Activated CD8-positive, alpha-beta memory T cell treated with anti-CD3 and anti-CD28 coated beads for 24 hours (primary cell): ENCODE data around the gene KNL1.
A peak's percentile ranks its signal among the peaks of the same experiment; 100 is the strongest.
"Not testable (repeated sequence)": the region's sequence is repeated elsewhere in the genome, so short reads cannot be mapped to it uniquely, and the experiment has no call there.

Source experiments
- DNase-seq: peaks from one replicate; pipeline ENCODE4 v3.0.0-alpha.2; 2020

KNL1 gene

DNA sequence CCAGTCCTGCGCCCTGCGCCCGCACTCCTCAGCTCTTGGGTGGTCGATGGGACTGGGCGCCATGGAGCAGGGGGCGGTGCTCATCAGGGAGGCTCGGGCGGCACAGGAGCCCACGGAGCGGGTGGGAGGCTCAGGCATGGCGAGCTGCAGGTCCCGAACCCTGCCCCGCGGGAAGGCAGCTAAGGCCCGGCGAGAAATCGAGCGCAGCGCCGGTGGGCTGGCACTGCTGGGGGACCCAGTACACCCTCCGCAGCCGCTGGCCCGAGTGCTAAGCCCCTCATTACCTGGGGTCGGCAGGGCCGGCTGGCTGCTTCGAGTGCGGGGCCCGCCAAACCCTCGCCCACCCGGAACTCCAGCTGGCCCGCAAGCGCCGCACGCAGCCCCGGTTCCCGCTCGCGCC lies 82.9 kb downstream of the KNL1 start:
- not testable (repeated sequence) for DNase-seq

DNA sequence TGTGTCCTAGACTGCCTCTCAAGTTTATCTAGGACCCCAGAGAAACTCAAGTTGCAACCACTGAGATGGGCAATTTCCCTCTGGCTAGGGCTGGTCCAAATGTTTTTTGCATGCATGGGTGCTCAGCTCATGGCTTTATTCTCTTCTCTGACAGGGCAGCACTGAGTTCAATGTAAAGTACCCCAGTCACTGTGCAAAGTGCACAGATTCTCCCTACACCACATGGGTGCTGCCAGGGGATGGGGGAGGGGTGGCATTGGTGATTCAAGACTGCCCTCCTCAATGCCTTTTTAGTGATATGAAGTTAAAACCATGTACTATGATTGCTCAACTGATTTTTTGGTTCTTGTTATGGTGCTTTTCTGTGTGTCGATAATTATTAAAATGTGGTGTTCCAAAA lies 86.1 kb downstream of the KNL1 start:
- DNase-seq, result no peak

DNA sequence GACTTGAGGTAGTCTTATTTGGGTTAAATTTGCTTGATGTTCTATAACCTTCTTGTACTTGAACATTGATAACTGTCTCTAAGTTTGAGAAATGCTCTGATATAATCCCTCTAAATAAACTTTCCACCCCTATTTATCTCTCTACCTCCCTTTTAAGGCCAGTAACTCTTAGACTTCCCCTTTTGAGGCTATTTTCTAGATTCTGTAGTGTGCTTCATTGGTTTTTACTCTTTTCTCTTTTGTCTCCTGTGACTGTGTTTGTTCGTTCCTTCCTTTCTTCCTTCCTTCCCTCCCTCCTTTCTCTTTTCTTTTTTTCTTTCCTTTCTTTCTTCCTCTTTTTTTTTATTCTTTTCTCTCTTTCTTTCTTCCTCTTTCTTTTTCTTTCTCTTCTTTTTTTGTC lies 86.9 kb downstream of the KNL1 start:
- not testable (repeated sequence) for DNase-seq

DNA sequence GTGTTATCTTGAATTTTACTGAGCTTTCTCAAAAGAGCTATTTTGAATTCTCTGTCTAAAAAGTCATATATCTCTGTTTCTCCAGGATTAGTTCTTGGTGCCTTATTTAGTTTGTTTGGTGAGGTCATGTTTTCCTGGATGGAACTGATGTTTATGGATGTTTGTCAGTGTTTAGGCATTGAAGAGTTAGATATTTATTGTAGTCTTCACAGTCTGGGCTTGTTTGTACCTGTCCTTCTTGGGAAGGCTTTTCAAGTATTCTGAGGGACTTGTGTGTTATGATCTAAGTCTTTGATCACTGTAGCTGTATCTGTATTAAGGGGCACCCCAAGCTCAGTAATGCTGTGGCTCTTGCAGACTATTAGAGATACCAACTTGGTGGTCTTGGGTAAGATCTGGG lies 90.3 kb downstream of the KNL1 start:
- no peak for DNase-seq

DNA sequence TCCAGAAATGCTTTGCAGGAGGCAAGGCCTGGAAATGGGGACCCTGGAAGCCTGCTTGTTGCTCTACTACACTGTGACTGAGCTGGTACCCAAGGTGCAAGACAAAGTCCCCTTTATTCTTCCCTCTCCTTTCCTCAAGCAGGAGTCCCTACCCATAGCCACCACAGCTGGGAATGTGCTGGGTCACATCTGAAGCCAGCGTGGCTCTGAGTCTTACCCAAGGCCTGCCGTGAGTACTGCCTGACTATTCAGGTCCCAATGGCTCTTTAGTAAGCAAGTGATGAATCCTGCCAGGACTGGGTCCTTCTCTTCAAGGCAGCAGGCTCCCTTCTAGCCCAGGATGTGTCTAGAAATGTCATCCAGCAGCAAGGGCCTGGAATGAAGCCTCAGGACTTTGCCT lies 91.3 kb downstream of the KNL1 start:
- DNase-seq, result no peak

DNA sequence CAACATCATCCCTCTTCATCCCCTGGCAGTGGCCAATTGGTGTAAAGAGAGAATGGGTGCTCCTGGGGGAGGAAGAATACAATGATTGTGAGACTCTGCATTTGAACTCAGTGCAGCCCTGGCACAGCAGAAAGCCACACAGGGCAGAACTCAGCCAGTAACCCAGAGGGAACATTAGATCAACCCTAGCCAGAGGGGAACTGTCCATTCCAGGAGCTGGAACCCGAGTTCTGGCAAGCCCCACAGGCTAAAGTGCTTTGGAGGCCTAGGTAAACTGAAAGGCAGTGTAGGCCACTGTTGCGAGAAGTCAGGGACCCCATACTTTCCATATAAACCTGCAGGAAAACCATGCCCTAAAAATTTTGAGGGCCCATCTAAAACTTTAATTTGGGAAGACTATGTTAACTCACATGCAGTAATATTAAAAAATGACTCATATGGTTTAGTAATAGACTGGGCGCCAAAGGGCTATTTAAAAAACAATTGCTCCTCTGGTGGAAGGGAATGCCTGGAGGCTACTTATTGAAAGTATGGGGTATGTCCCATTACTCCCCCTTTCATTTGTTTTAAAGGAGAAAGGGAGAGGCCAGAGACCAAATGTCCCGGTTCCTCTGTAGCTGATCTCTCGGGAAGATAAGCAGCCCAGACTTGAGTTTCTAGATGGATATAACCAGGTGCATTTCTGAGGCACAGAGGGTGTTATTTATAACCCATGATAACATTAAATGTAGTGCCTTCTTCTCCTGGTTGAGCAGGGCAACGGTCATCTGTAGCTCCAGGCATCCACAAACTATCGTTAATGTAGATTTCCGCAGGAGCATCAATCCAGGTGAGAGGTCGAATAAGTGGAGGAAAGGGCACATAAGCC lies 95.1 kb downstream of the KNL1 start:
- no peak for DNase-seq

DNA sequence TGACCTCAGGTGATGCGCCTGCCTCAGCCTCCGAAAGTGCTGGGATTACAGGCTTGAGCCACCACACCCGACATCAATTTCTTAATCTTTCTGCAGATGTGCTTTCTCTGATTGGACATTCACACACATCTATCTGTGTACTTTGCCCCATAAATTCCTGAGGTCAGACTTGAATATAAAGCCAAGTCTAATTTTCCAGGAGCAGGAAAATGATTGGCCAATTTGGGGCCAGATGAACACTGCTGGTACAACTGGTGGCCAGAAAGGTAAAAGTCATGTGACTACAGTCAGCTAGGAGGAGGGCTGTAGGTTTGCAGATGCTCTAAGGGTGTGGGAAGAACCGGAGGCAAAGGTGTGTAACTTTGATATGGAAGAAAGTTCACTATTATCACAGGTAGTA lies 97.7 kb downstream of the KNL1 start:
- DNase-seq, result no peak

DNA sequence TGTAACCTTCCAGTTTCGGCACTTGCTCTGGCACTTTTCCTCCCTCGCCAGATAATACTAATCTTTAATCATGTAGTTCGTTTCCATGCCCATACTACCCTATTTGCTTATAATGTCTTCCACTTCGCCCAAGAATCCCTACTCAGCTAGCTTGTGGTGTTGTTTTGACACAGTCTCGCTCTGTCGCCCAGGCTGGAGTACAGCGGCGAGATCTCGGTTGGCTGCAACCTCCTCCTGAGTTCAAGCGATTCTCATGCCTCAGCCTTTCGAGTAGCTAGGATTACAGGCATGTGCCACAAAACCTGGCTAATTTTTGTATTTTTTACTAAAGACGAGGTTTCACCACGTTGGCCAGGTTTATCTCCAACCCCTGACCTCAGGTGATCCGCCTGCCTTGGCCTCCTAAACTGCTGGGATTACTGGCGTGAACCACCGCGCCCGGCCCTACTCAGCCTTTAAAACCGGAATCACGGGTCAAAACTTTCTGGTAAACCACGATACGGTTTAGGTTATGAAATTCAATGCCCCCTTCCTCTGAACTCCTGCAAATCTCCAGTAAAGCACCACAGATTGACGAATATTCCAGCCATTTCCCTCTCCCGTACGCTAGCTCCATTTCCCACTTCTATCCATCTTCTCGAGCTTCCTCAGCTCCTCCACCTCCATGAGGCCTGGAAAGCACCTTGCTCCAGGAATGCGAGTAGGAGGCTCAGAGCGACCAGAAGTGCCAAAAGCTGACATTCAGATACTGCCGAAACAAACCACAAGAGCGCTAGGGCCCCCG lies 100.0 kb downstream of the KNL1 start:
- peak; percentile 60 for DNase-seq

DNA sequence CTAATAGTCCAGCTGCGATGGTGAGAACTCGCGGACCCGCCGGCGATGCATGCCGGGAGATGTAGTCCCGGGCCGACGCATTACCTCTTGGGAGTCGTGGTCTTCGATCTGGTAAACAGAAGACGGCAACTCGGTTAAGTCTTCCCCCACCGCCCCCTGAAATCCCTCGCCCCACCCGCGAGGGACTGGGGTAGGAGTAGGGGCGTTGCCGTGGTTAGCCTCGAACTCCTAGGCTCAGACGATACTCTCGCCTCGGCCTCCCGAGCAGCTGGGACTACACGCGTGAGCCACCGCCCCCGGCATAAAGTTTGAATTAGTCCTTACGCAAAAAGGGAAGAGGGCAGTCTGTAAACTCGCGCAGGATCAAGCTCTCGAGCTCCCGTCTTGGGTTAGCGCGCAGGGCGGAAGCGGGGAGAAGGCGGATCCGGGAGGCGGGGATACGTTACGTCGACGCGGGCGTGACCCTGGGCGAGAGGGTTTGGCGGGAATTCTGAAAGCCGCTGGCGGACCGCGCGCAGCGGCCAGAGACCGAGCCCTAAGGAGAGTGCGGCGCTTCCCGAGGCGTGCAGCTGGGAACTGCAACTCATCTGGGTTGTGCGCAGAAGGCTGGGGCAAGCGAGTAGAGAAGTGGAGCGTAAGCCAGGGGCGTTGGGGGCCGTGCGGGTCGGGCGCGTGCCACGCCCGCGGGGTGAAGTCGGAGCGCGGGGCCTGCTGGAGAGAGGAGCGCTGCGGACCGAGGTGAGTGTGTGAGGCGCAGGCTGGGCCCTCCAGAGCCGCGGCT lies 100.8 kb downstream of the KNL1 start, which contains the start of gene RAD51:
RAD51 (plus strand) TSS at position 487 of the 781 bp plus-strand sequence. CDS start 3,585 bp downstream, outside the sequence.
- peak; percentile 96 for DNase-seq

DNA sequence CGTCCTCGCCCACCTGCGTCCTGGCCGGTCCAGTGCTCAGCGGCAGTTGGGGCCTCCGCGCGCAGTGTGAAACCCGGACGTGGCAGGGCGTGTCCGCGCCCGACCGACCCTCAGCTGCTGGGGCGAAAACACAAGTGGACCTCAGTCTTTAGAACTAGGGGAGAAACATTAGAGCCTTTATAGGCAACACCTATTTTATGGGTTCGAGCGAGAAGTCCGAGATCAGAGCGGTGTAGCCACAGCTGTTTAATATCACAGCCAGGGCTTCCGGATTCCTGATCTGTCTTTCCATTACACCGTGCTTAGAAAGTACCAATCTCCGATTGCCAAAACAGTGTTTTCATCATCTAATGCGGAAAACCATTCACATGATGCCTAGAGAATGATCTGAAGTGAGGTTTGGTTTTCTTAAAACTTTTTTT lies 101.4 kb downstream of the KNL1 start:
- DNase-seq, result no peak

DNA sequence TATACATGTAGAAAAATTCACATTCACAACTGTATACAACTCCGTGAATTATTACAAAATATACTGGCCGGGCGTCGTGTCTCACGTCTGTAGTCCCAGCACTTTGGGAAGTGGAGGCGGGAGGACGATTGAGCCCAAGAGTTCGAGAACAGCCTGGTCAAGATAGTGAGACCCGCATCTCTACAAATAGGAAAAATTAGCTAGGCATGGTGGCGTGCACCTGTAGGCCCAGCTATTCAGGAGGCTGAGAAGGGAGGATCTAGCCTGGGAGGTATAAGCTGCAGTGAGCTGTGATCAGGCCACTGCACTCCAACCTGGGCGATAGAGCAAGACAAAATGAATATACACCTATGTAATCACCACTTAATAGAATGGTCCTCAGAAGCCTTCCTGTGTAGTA lies 102.2 kb downstream of the KNL1 start:
- DNase-seq, result no peak

DNA sequence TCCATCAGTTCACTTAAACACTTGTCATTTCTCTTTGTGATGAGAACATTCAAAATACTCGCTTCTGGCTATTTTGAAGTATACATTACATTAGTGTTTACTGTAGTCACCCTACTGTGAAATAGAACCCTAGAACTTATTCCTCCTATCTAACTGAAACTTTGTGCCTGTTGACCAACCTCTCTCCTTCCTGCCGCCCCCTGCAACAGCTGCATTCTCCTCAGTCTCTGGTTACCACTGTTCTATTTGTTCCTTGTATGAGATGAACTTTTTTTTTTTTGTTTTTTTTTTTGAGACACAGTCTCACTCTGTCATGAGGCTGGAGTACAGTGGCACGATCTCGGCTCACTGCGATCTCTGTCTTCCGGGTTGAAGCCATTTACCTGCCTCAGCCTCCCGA lies 103.9 kb downstream of the KNL1 start:
- DNase-seq, result no peak

DNA sequence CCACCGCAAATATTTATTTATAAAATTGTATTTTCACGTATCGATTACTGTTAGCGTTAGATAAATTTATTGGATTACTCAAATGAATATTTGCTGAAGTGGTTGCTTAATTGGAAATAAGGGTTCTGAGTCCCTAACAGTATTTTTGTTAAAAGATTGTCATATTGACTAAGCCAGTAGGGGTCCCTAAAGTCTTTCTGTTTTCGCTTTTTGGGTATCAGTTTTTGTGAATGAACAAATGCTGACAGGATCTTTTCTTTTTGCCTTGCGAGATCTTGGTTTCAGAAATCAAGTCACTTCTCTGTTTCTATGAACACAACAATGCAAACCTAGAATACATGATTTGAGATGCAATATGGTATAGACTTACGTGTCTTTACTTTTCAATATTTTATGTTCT lies 108.0 kb downstream of the KNL1 start:
- no peak for DNase-seq

DNA sequence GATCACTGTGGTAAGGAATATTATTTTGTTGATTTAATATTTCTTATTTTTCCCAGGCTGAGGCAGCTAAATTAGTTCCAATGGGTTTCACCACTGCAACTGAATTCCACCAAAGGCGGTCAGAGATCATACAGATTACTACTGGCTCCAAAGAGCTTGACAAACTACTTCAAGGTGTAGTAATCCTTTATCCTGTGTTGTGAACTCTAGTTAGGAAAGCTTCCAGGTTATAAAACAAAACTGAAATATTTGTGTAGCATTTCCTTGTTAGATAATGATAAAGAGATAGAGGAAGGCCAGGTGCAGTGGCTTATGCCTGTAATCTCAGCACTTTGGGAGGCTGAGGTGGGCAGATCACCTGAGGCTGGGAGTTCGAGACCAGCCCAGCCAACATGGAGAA lies 112.1 kb downstream of the KNL1 start:
- no peak for DNase-seq
